Endothelial cell of hepatic sinusoid (primary cell): Measurements from ENCODE around the gene HTT-AS.

ENCODE experiments used
- in situ Hi-C: cut with HindIII; loops from 2 replicates; pipeline ENCODE4 v1.10.0; 2017; ENCODE audit warnings: low sequenced_read_pairs

Gene HTT-AS

GRCh38 chr4:3091464-3091863 is 17.1 kb upstream of the HTT-AS start:
- in situ Hi-C loops, result no loop called here

GRCh38 chr4:3087115-3087797 is 12.9 kb upstream of the HTT-AS start:
- in situ Hi-C loops, result no loop called here

GRCh38 chr4:3085948-3086670 is 11.8 kb upstream of the HTT-AS start:
- in situ Hi-C loops, result no loop called here

- in situ Hi-C loops, result no loop called here
Observed at GRCh38 chr4:3083732-3084131, 9.4 kb upstream of the HTT-AS start.

DNA sequence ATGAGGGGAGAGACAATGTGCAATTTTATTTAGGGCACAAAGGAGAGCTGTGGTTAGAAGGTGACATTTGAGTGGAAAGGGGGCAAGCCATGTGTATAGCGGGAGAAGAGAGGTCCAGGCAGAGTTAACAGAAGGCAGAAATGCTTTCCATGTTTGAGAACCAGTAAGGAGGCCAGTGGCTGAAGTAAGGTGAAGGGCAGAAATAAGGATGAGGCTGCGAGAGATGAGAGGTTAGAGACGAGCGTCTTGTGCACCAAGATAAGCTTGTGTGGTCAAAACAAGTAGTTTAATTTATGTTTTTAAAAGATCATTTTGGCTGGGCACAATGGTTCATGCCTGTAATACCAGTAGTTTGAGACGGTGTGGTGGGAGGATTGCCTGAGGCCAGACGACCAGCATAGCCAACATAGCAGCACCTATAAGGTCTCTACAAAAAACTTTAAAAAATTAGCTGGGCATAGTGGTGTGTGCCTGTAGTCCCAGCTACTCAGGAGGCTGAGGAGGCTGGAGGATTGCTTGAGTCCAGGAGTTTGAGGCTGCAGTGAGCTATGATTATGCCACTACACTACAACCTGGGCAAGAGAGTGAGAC is 8.7 kb upstream of the HTT-AS start:
- in situ Hi-C loops, result no loop called here

- in situ Hi-C loops, result no loop called here
Observed at GRCh38 chr4:3079694-3080123, 5.4 kb upstream of the HTT-AS start.

GRCh38 chr4:3077796-3078195 is 3.5 kb upstream of the HTT-AS start:
- in situ Hi-C loops, result no loop called here

DNA sequence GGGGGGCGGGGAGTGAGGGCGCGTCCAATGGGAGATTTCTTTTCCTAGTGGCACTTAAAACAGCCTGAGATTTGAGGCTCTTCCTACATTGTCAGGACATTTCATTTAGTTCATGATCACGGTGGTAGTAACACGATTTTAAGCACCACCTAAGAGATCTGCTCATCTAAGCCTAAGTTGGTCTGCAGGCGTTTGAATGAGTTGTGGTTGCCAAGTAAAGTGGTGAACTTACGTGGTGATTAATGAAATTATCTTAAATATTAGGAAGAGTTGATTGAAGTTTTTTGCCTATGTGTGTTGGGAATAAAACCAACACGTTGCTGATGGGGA is 1.3 kb upstream of the HTT-AS start:
- in situ Hi-C loops, result no loop called here

GRCh38 chr4:3074846-3075651 is 711 bp upstream of the HTT-AS start:
- in situ Hi-C loops, result no loop called here

GRCh38 chr4:3073158-3074077 is 920 bp downstream of the HTT-AS start:
- in situ Hi-C loops, result no loop called here

DNA sequence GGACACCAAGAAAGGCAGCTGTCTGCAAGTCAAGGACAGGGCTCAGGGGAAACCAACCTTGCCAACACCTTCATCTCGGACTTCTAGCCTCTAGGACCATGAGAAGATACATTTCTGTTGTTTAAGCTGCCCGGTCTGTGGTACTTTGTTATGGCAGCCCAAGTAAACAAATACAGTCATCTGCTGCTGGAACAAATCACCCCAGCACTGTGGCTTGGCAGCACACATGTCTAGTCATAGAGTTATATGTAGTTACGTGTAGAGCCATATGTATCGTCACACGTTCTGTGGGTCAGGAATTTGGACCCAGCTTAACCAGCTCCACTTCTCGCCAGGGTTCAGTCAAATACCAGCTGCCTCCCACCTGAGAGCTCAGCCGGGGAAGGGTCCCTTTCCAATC is 2.5 kb downstream of the HTT-AS start:
- in situ Hi-C loops, result no loop called here

DNA sequence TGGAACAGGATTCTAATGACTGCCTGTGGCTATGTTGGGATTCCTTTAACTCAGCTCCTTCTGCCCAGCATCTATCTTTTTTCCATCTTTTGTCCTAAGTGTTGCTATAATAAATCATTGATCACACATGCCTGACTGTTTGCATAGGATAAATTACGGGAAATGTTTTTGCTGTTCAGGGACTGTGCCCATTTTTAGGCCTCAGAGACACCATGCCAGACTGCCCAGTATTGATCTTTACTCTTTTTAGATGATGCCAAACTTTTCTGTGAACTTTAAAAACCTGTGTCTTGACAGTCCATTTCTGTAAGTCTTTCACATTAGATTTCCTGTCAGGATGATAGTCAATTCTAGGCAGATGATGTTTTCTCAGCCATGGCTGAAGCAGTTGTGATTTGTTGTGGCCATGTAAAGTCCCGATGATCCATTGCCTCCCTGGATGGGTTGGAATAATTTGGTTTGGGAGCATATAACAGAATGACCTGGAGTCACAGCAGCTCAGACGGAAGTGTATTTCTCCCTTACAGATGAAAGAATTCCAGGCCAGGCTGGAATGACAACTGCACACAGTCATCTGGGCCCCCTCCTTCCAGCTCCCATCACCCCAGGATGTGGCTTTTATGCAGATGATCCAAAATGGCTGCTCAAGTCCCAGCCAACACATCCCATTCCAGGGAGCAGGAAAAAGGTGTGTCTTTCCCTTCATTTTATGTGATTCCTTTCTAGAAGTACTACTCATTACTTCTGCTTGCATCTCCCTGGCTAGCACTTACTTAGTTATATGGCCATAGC is 3.4 kb downstream of the HTT-AS start:
- in situ Hi-C loops, result no loop called here

- in situ Hi-C loops, result no loop called here
Observed at GRCh38 chr4:3069661-3070199, 4.6 kb downstream of the HTT-AS start.

DNA sequence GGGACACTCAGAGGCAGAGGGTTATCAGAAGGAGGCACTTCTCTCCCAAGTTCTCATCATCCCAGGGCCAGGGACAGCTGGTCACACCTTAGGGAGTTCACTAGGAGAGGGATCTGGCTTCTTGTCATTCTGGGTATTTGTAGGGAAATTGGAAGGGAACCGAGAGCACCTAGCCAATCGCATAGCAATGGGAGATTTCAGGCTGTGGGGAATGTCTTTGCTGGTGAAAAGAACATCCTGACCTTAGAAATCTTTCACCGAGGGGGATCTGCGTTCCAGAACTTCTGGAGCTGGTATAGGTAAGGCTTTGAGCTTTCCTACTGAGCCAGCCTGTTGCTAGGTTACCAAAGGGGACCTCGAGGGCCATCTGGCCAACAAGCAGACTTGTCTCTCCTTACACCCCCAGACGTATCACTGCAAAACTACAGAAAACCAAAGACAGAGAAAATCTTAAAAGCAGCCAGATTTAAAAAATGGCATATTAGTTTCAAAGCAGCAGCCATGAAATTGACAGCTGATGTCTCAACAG is 6.8 kb downstream of the HTT-AS start:
- in situ Hi-C loops, result no loop called here

DNA sequence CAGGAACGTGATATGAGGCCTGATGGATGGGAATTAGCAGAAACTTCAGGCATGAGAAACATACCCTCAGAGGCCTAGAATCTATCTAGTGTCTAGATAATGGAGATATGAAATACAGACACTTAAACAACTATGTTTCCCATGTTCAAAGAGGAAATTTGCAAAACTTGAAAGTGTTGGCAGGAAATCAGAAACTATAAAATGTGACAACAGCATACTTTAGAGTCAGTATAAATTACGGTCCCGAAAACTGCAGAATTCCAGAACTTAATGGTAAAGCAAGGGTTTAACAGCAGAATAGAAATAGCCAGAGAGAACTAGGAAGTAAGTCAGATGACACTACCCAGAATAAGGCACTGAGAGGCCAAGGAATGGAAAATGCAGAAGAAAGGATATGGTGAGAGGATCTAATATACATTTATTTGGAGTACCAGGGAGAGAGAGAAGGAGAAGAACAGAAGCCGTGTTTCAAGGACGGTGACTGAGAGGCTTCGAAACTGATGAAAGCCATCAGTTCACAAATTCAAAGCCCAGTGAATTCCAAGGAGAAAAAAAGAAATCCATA is 7.4 kb downstream of the HTT-AS start:
- in situ Hi-C loops, result no loop called here

DNA sequence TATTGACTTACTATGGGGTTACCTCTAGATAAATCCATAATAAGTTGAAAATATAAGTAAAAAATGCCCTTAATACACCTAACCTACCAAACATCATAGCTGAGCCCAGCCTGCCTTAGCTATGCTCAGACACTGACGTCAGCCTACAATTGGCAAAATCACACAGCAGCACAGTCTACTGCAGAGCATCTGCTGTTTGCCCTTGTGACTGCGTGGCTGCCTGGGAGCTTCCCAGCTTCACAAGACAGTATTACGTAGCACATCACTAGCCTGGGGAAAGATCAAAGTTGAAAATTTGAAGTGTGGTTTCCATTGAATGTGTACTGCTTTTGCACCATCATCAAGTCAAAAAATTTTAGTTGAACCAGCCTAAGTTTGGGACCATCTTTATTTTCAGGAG is 8.8 kb downstream of the HTT-AS start:
- in situ Hi-C loops, result no loop called here

GRCh38 chr4:3062471-3062870 is 11.9 kb downstream of the HTT-AS start:
- in situ Hi-C loops, result no loop called here

DNA sequence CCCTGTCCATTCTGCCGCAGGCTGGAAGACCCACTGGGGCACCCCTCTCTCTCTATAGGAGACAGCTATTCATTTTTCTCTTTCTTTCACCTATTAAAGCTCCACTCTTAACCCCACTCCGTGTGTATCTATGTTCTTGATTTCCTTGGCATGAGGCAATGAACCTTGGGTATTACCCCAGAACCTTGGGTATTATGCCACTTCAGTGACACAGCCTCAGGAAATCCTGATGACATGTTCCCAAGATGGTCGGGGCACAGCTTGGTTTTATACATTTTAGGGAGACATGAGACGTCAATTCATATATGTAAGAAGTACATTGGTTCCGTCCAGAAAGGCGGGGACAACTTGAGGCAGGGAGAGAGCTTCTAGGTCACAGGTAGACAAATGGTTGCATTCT is 13.4 kb downstream of the HTT-AS start:
- in situ Hi-C loops, result no loop called here

DNA sequence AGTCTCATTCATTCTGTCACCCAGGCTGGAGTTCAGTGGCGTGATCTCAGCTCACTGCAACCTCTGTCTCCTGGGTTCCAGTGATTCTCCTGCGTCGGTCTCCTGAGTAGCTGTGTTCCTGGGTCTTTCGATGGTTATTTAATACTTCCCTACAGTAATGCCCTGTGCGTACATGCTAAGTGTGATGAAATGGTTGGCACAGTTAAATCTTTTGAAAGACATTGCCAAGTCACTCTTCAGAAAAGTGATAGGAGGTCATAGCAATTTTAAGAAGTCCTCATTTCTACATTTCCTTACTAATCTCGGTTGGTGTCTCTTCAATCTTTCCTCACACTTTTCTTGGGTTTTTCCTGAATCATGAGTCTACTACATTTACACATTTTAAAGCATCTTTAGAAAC is 14.4 kb downstream of the HTT-AS start:
- in situ Hi-C loops, result no loop called here
